SK-N-MC (cell line): ENCODE data around the gene ESR1.

ENCODE experiments used
- EZH2 ChIP-seq: fragments of 200-600 bp; sonication (generic); IDR thresholded peaks from one replicate; pipeline ENCODE4 v1.6.1; 2017; ENCODE audit warnings: antibody characterized with exemption
- FOXP2 ChIP-seq: optimal IDR thresholded peaks from 2 replicates; pipeline ENCODE3; 2011; ENCODE audit warnings: mild to moderate bottlenecking, moderate library complexity; ENCODE audit not compliant: insufficient read depth; ENCODE audit errors: extremely low read length, control extremely low read depth
- POLR2AphosphoS5 ChIP-seq: IDR thresholded peaks from 2 replicates; pipeline ENCODE4 v1.6.1; 2012; ENCODE audit warnings: mild to moderate bottlenecking, low read depth, low read length, borderline replicate concordance

DNA sequence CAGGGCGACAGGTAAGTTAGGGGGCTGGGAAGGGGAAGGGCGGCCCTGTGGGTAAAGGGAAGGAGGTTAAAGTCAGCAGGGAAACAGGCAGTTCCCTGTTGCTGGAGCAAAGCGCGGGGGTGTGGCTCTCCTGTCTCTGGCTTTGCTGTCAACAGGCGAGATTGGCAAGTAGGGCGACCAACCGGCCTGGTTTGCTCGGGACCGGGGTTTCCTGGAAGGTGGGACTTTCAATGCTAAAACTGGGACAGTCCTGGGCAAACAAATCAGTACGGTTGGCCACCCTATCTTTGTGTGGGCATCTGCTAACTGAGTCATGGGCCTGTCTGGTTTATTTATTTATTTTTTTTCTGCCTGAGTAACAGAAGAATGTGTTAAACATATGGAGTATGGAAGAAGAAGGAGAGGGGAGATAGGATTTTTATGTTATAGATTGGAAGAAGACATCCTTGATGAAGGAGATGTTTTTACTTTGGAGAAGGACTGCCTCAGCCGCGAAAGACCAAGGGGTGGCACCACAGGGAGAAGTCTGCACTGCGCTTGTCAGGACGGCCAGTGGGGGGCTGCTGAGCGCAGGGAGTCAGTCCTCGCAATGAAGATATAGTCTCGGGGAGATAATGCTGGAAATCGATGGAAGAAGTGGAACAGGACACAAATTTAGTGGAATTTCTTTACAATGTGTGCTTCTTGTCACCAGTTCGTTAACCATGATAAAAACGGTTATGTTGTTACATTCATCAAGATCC is 43.4 kb upstream of the ESR1 start:
- TF ChIP-seq EZH2 (no peak), POLR2AphosphoS5 (no peak), FOXP2 (no peak)
